ENCODE results near the gene TMEM117.
"Not testable (repeated sequence)": the region's sequence is repeated elsewhere in the genome, so short reads cannot be mapped to it uniquely, and the experiment has no call there.

TMEM117 gene

GRCh38 chr12:44029194-44029593, 193.3 kb downstream of the TMEM117 start:
- DNase-seq = no peak

- no peak for DNase-seq
Observed at GRCh38 chr12:44031472-44032185, 195.7 kb downstream of the TMEM117 start.

- no peak for DNase-seq
Observed at GRCh38 chr12:44034906-44035305, 199.0 kb downstream of the TMEM117 start.

- DNase-seq = no peak
Observed at GRCh38 chr12:44036875-44037443, 201.1 kb downstream of the TMEM117 start.

GRCh38 chr12:44038411-44038810, 202.5 kb downstream of the TMEM117 start:
- no peak for DNase-seq

- not testable (repeated sequence) for DNase-seq
Observed at GRCh38 chr12:44044491-44044890, 208.6 kb downstream of the TMEM117 start.

GRCh38 chr12:44046732-44047417, 211.0 kb downstream of the TMEM117 start:
- no peak for DNase-seq

GRCh38 chr12:44052554-44052953, 216.7 kb downstream of the TMEM117 start:
- no peak for DNase-seq

- DNase-seq = no peak
Observed at GRCh38 chr12:44053549-44054127, 217.8 kb downstream of the TMEM117 start.

- DNase-seq = no peak
Observed at GRCh38 chr12:44054281-44054680, 218.4 kb downstream of the TMEM117 start.

GRCh38 chr12:44058366-44058765, 222.5 kb downstream of the TMEM117 start:
- DNase-seq = no peak

GRCh38 chr12:44059476-44059875, 223.6 kb downstream of the TMEM117 start:
- DNase-seq = no peak

GRCh38 chr12:44063671-44064070, 227.8 kb downstream of the TMEM117 start:
- DNase-seq = no peak

GRCh38 chr12:44076871-44077270, 241.0 kb downstream of the TMEM117 start:
- no peak for DNase-seq

GRCh38 chr12:44077294-44077693, 241.4 kb downstream of the TMEM117 start:
- no peak for DNase-seq

- no peak for DNase-seq
Observed at GRCh38 chr12:44078273-44078672, 242.4 kb downstream of the TMEM117 start.

- no peak for DNase-seq
Observed at GRCh38 chr12:44088647-44089046, 252.8 kb downstream of the TMEM117 start.

- DNase-seq = no peak
Observed at GRCh38 chr12:44091948-44092606, 256.2 kb downstream of the TMEM117 start.

GRCh38 chr12:44098786-44099185, 262.9 kb downstream of the TMEM117 start:
- DNase-seq = no peak

GRCh38 chr12:44099486-44099885, 263.6 kb downstream of the TMEM117 start:
- DNase-seq = no peak

- no peak for DNase-seq
Observed at GRCh38 chr12:44100264-44100663, 264.4 kb downstream of the TMEM117 start.

GRCh38 chr12:44101475-44101874, 265.6 kb downstream of the TMEM117 start:
- no peak for DNase-seq

- DNase-seq = no peak
Observed at GRCh38 chr12:44114906-44115305, 279.0 kb downstream of the TMEM117 start.

All from NCI-H345 (cell line).